Amniotic stem cell (primary cell): ENCODE measurements around the gene AMN.

Experiments used
- DNase-seq: peaks from one replicate; lab custom pipeline; 2025; lab: John Stamatoyannopoulos, UW

Gene AMN

GRCh38 chr14:102944448-102945330 lies 22.2 kb downstream of the AMN start:
- no peak for DNase-seq

- DNase-seq = no peak
These were observed 23.1 kb downstream of the AMN start for GRCh38 chr14:102945346-102946130.

GRCh38 chr14:102947321-102948103 lies 25.0 kb downstream of the AMN start:
- no peak for DNase-seq

- DNase-seq = no peak
These were observed 26.2 kb downstream of the AMN start for GRCh38 chr14:102948698-102949061.

GRCh38 chr14:102949062-102949800 lies 26.8 kb downstream of the AMN start:
- no peak for DNase-seq

GRCh38 chr14:102949801-102950451 lies 27.5 kb downstream of the AMN start:
- DNase-seq = no peak

- DNase-seq = no peak
These were observed 28.6 kb downstream of the AMN start for GRCh38 chr14:102951034-102951433.

- no peak for DNase-seq
These were observed 29.3 kb downstream of the AMN start for GRCh38 chr14:102951799-102952198.

GRCh38 chr14:102952276-102952675 lies 29.8 kb downstream of the AMN start:
- DNase-seq = no peak

GRCh38 chr14:102953100-102953499 lies 30.6 kb downstream of the AMN start:
- DNase-seq = no peak

GRCh38 chr14:102954081-102954789 lies 31.8 kb downstream of the AMN start:
- DNase-seq = no peak

- DNase-seq = no peak
These were observed 33.4 kb downstream of the AMN start for GRCh38 chr14:102955636-102956408.

GRCh38 chr14:102957222-102957621 lies 34.8 kb downstream of the AMN start:
- DNase-seq = no peak

GRCh38 chr14:102958461-102958860 lies 36.0 kb downstream of the AMN start:
- DNase-seq = no peak

- DNase-seq = no peak
These were observed 39.7 kb downstream of the AMN start for GRCh38 chr14:102962111-102962627.

GRCh38 chr14:102964152-102964730 lies 41.8 kb downstream of the AMN start:
- DNase-seq = no peak

- no peak for DNase-seq
These were observed 42.8 kb downstream of the AMN start for GRCh38 chr14:102965282-102965681.

- DNase-seq = no peak
These were observed 43.6 kb downstream of the AMN start for GRCh38 chr14:102965971-102966655.
